ENCODE measurements around the gene AEBP1.

AEBP1 gene

GRCh38 chr7:44087911-44088838, 16.0 kb upstream of the AEBP1 start:
- no peak for DNase-seq

GRCh38 chr7:44093102-44093641, 11.0 kb upstream of the AEBP1 start:
- peak; percentile 5 for DNase-seq

- DNase-seq = peak; percentile 7
These were observed 9.8 kb upstream of the AEBP1 start for GRCh38 chr7:44094365-44094764.

GRCh38 chr7:44094883-44095592, 9.1 kb upstream of the AEBP1 start:
- DNase-seq = no peak

- DNase-seq = no peak
These were observed 8.4 kb upstream of the AEBP1 start for GRCh38 chr7:44095781-44096180.

- no peak for DNase-seq
These were observed 7.7 kb upstream of the AEBP1 start for GRCh38 chr7:44096326-44096881.

GRCh38 chr7:44097064-44097932, 6.8 kb upstream of the AEBP1 start:
- peak; percentile 91 for DNase-seq

- DNase-seq = peak; percentile 15
These were observed 5.8 kb upstream of the AEBP1 start for GRCh38 chr7:44098092-44099068.

GRCh38 chr7:44099669-44100068, 4.5 kb upstream of the AEBP1 start:
- peak; percentile 2 for DNase-seq

GRCh38 chr7:44100458-44101302, 3.5 kb upstream of the AEBP1 start:
- peak; percentile 10 for DNase-seq

GRCh38 chr7:44101303-44101965, 2.7 kb upstream of the AEBP1 start:
- no peak for DNase-seq

- DNase-seq = no peak
These were observed 1.9 kb upstream of the AEBP1 start for GRCh38 chr7:44101966-44102845.

- DNase-seq = no peak
These were observed 1.1 kb upstream of the AEBP1 start for GRCh38 chr7:44102846-44103565.

GRCh38 chr7:44103566-44103922, 601 bp upstream of the AEBP1 start:
- DNase-seq = no peak

GRCh38 chr7:44104860-44105771, 971 bp downstream of the AEBP1 start:
- no peak for DNase-seq

- peak; percentile 29 for DNase-seq
These were observed 1.7 kb downstream of the AEBP1 start for GRCh38 chr7:44105832-44106231.
